GM11168 (cell line): ENCODE results near the gene KLHL2.

Experiments
- in situ Hi-C: fragments of 300-500 bp; cut with MboI; formaldehyde crosslinking; loops from one replicate; pipeline ENCODE4 v1.12.0; 2022; ENCODE audit warnings: low sequenced_read_pairs; ENCODE audit not compliant: unreplicated experiment

The KLHL2 gene

DNA sequence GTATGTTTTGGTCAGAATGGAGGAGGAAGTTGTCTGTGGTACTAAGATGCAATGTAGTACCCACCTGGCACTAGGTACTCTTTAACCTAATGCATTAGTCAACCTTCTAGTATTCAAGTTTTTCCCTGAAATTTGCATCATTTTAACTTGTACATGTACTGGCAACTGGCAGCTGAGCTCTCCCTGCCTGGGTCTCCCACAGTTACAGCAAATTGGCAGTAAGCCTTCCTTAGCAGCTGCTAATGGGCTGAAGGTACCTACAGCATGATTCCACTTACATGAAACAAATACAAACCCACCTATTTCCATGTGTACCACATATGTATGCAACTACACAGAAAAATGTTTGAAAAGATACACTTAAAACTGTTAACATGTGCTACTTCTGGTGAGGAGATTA is 8.1 kb upstream of the KLHL2 start:
- in situ Hi-C loops = no loop called here

DNA sequence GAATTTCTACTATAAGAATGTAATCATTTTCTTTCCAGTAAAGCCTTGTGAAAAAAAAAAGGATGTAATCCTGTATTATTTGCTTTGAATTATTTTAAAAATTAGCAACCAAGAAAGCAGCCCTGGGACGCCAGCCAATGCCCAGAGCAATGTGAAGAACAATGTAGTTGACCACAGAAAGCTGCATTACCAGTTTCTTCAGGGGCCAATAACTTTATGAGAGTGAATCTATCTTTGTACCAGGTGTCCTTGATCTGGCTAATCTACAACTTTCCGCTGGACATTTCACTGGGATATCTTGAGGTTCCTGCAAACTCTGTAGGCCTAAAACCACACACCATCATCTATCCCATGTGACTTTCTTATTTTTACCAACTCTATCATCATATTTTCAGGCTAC is 7.6 kb upstream of the KLHL2 start:
- in situ Hi-C loops = loop anchor here (25.0 kb wide), 1 partner anchor 138 kb away; the partner anchor contains the start of gene MSMO1

DNA sequence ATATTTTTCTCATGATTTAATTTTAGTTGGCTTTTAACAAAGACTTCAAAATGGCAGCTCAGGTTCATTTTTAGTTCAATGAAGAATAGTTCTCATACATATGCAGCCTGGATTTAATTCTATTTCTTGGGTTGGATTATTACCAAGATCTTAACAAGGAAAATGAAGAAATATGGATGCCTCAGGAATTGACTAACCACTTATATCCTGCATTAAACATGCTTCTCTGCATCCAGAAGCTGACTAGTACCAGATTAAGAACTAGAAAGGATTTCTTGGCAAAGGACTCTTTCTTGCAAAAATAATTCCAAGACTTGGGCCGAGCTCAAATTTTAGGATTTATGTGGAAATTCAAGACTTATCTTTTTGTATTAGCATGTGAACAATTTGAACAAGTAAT is 5.6 kb upstream of the KLHL2 start:
- in situ Hi-C loops = loop anchor here (25.0 kb wide), 1 partner anchor 135 kb away; the partner anchor contains the start of gene MSMO1

- in situ Hi-C loops = loop anchor here (25.0 kb wide), 1 partner anchor 134 kb away; the partner anchor contains the start of gene MSMO1
Observed at GRCh38 chr4:165203541-165204461, 3.6 kb upstream of the KLHL2 start.

DNA sequence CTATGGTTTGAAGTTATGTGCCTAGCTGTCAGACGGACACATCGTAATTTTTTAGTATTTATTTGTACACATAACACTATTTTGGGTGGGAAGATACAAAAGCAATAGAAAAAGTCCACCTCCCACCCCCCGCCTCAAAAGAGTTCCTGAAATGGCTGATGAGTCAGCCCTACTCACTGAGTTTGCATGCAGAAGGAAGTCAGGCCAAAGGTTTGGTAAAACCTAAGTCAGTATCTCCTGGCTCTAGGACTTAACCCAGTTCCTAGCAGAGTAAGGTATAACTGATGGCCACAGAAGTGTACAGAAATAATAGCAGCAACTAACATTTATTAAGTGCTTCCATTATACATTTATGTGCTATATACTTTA is 2.9 kb upstream of the KLHL2 start:
- in situ Hi-C loops = loop anchor here (25.0 kb wide), 1 partner anchor 133 kb away; the partner anchor contains the start of gene MSMO1

- in situ Hi-C loops = loop anchor here (25.0 kb wide), 1 partner anchor 130 kb away; the partner anchor contains the start of gene MSMO1
Observed at GRCh38 chr4:165207016-165207430, 338 bp upstream of the KLHL2 start.

DNA sequence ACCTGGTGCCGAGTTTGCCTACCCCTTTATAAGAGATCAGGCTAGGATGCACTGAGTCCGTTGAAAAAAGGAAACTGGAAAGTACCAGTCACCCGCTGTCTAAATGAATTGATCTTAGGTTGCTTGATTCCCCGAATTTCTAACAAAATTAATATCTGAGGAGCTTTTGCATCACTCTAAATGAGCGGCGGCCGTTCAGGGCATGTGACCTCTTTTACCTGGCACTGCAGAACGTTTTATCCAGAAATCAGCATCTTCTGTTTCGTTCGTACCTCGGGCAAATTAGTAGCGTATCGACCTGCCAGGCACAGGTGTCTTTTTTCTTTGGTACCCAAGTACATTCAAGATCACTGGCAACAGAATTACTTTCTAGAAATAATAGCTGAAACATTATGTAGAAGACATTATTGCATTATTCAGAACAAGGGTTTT is 876 bp downstream of the KLHL2 start:
- in situ Hi-C loops = loop anchor here (25.0 kb wide), 1 partner anchor 129 kb away; the partner anchor contains the start of gene MSMO1

- in situ Hi-C loops = loop anchor here (25.0 kb wide), 1 partner anchor 128 kb away; the partner anchor contains the start of gene MSMO1
Observed at GRCh38 chr4:165208741-165209388, 1.5 kb downstream of the KLHL2 start.

DNA sequence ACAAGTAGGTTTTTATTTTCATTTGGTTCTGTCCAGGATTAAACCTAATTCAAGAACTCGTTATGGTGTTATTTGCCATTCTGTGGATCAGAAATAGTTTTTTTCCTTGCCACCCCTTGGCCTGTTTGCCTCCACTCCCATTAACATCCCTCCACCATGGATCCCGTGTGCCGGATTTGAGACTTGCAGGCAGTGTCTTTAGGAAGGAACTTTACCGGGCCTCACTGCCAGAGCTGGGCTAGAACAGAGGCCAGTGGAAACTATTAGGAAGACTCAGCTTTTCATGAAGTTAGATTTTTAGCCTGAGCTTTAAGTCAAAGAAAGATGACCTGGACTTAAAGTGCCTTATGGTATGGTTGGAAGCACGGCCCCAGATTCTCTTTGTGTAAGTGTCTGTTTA is 2.4 kb downstream of the KLHL2 start:
- in situ Hi-C loops = loop anchor here (25.0 kb wide), 1 partner anchor 128 kb away; the partner anchor contains the start of gene MSMO1

GRCh38 chr4:165210566-165210965 is 3.2 kb downstream of the KLHL2 start:
- in situ Hi-C loops = loop anchor here (25.0 kb wide), 1 partner anchor 127 kb away; the partner anchor contains the start of gene MSMO1

DNA sequence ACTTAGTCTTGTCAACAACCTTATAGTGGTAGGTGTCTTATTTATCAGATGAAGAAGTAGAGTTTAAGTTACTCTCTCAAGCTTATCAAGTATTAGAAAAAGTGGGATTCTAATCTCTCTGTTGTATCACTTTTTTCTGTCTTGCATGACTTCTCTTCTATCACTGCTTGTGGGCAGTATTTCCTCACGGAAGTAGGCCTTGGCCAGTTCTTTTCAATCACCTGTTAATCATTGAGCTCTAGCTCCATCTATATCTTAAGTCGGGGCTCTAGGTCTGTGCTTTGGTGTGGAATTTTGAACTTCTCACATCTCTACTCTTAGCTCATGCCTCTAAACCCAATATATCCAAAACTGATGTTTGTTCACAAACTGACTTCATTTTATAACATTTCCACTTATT is 5.3 kb downstream of the KLHL2 start:
- in situ Hi-C loops = loop anchor here (25.0 kb wide), 1 partner anchor 125 kb away; the partner anchor contains the start of gene MSMO1

- in situ Hi-C loops = loop anchor here (25.0 kb wide), 1 partner anchor 124 kb away; the partner anchor contains the start of gene MSMO1
Observed at GRCh38 chr4:165213404-165213803, 6.0 kb downstream of the KLHL2 start.

- in situ Hi-C loops = loop anchor here (25.0 kb wide), 1 partner anchor 123 kb away; the partner anchor contains the start of gene MSMO1
Observed at GRCh38 chr4:165213991-165214709, 6.8 kb downstream of the KLHL2 start.

DNA sequence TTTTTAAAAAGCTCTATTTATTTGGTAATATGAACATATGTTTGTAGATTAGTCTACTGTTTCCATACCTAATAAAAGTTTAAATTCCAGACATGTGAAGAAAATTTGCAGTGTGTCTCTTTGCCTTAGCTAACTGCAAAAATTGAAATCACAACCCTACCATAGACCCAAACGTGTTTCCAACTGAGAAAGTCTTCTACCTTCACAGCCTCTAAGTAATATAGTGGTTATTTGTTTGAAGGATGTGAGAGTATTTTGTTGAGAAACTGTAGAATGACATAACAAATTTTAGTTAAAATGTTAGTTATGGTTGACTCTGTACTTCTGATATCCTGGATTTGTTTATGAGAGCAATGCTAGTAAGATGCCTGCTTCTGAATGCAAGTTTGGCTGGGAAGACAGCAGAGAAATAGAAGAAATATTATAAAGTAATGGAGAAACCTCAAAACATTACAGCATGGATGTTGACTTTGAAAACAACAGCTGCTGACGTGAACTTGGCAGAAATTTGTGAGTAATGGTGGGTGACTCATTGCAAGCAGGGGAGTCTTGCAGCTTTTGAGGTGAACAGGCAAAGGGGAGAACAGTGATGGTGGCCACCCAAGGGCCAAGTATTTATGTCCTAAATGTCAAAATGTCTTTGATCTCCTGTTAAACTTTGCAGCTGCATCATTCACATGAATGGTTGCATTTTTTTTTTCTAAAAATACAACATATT is 7.8 kb downstream of the KLHL2 start:
- in situ Hi-C loops = loop anchor here (25.0 kb wide), 1 partner anchor 122 kb away; the partner anchor contains the start of gene MSMO1

DNA sequence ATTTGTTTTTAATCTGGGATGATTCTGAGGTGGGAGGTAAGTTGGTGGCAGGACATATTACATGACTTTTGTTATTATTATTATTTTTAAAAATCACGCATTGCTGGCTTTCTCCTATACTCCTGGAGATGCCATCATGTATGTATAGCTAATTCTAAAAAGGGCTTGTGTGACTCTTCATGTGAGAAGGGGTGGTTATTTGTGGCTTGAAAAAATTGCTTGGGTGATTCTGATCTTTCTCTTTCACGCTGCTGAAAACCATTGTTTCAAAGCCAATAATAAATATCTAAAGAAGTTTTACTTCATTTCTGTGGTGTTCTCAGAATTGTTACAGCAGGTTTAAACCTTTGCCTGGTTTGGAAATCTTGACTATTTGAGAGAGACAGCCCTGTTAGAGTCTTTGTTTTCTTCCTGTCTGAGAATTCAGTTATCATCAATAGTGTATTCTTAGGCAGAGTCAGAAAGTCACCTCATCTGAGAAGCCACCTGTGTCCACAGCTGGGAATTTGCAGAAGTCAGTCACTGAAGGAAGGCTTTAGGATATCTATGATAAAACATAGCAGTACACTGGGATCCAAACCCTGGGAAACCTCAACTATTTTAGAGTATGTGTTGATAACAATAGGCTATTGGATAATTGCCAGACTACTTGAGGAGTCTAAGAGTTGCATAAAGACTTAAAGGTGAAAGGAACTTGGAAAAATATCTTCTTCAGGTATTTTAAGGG is 8.6 kb downstream of the KLHL2 start:
- in situ Hi-C loops = loop anchor here (25.0 kb wide), 1 partner anchor 121 kb away; the partner anchor contains the start of gene MSMO1

GRCh38 chr4:165217325-165217724 is 10.0 kb downstream of the KLHL2 start:
- in situ Hi-C loops = loop anchor here (25.0 kb wide), 1 partner anchor 120 kb away; the partner anchor contains the start of gene MSMO1

GRCh38 chr4:165221306-165221705 is 13.9 kb downstream of the KLHL2 start:
- in situ Hi-C loops = loop anchor here (25.0 kb wide), 1 partner anchor 116 kb away; the partner anchor contains the start of gene MSMO1

DNA sequence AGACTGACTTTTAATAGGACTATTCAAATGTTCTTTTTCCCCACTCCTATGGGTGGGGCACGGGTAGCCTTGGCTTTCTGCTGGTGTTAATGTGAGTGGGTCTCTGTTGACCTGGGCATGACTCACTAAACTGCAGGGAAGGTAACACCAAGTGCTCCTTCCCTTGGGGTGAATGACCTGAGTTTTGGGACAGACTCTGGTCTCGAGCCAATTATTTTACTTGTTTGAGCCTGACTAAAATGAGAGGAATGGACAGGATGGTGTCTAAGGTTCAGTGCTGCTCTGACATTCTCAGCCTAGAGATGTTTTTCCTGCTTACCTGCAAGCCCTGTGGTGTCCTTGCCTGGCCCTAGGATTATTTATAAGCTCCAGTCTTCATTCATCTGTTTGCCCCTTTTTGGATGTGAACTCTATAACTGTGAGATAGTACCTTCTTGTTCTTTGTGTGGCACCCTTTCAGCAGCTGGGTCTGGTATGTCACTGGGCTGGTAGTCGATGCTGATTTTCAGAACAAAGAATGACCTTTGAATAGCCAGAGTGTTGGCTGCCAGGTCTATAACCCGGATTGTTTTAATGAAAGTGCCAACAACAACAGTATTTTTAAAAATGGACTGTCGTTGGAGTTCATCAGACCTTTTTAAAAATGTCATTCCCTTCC is 14.8 kb downstream of the KLHL2 start:
- in situ Hi-C loops = loop anchor here (25.0 kb wide), 1 partner anchor 115 kb away; the partner anchor contains the start of gene MSMO1
